ENCODE data around the gene B4GALT2.

- TF ChIP-seq POLR2A (IDR thresholded peaks at IDR 0.05; ENCODE audit: low read length): no peak
- no peak for TF ChIP-seq GATA1 (IDR thresholded peaks at IDR 0.05; ENCODE audit: low read depth, low read length)
Observed at GRCh38 chr1:44012404-44012803, 33.4 kb downstream of the B4GALT2 start.
